HG03565 (cell line): ENCODE results near the gene ZBTB44.
"Not testable (repeated sequence)": the region's sequence is repeated elsewhere in the genome, so short reads cannot be mapped to it uniquely, and the experiment has no call there.

Experiments used
- ATAC-seq: cut with Tn5 transposase; IDR thresholded peaks from one replicate; pipeline ENCODE4 v1.9.1; 2021; ENCODE audit warnings: mild to moderate bottlenecking, moderate library complexity; ENCODE audit not compliant: unreplicated experiment

Gene ZBTB44

GRCh38 chr11:130314750-130315285 is at the start of gene ZBTB44:
ZBTB44 (minus strand) TSS chr11:130314917; CDS start chr11:130261873, 53,044 bp downstream.
- peak; percentile 48 for ATAC-seq

- ATAC-seq, result no peak
Observed at GRCh38 chr11:130359419-130359818, 44.7 kb upstream of the ZBTB44 start.

- no peak for ATAC-seq
Observed at GRCh38 chr11:130358398-130358797, 43.7 kb upstream of the ZBTB44 start.

GRCh38 chr11:130347261-130347660 is 32.5 kb upstream of the ZBTB44 start:
- no peak for ATAC-seq

GRCh38 chr11:130344841-130345240 is 30.1 kb upstream of the ZBTB44 start:
- no peak for ATAC-seq

- no peak for ATAC-seq
Observed at GRCh38 chr11:130340671-130341319, 26.1 kb upstream of the ZBTB44 start.

GRCh38 chr11:130338667-130339066 is 23.9 kb upstream of the ZBTB44 start:
- ATAC-seq, result no peak

GRCh38 chr11:130337281-130338089 is 22.8 kb upstream of the ZBTB44 start:
- no peak for ATAC-seq

GRCh38 chr11:130331397-130331796 is 16.7 kb upstream of the ZBTB44 start:
- ATAC-seq, result not testable (repeated sequence)

GRCh38 chr11:130330101-130330684 is 15.5 kb upstream of the ZBTB44 start:
- ATAC-seq, result no peak

- ATAC-seq, result no peak
Observed at GRCh38 chr11:130328420-130328819, 13.7 kb upstream of the ZBTB44 start.

GRCh38 chr11:130327716-130328115 is 13.0 kb upstream of the ZBTB44 start:
- ATAC-seq, result no peak

- no peak for ATAC-seq
Observed at GRCh38 chr11:130325691-130326090, 11.0 kb upstream of the ZBTB44 start.

GRCh38 chr11:130323452-130324450 is 9.0 kb upstream of the ZBTB44 start:
- ATAC-seq, result no peak

GRCh38 chr11:130322126-130322525 is 7.4 kb upstream of the ZBTB44 start:
- no peak for ATAC-seq

GRCh38 chr11:130318031-130318673 is 3.4 kb upstream of the ZBTB44 start:
- no peak for ATAC-seq

GRCh38 chr11:130315354-130315970 is 745 bp upstream of the ZBTB44 start:
- ATAC-seq, result peak; percentile 24

GRCh38 chr11:130314184-130314749 is 450 bp downstream of the ZBTB44 start:
- ATAC-seq, result peak; percentile 29
